ENCODE data around the gene ATP5PD.
"Not testable (repeated sequence)": the region's sequence is repeated elsewhere in the genome, so short reads cannot be mapped to it uniquely, and the experiment has no call there.

The ATP5PD gene

DNA sequence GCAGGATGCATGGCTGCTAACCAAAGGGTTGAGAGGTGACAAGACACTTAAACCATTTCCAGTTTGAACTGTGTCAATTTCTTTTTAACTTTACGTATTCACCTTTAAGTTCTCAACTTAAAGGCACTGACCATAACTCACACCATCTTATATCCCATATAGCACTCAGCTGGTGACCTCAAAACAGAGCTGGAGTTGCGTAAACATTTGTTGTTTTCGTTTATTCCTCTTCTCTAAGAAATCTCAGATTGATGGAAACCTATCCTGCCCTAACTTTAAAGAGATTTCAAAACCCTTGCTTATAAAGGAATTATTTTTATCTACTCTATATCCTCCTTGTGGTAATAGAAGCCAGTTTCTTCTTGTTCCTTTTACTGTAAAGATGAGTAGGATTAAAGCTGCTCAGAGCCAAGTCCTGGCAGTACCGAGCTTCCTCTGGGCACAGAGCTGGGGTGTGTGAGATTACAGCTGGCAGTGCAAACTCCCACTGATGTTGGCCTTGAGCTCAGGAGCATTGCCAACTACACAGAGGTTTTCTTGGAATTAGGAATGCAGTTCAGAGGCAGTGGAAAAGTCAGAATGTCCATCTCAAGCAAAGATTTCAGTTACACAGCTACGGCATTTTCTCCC lies 1.6 kb upstream of the ATP5PD start:
- DNase-seq: peak; percentile 4

DNA sequence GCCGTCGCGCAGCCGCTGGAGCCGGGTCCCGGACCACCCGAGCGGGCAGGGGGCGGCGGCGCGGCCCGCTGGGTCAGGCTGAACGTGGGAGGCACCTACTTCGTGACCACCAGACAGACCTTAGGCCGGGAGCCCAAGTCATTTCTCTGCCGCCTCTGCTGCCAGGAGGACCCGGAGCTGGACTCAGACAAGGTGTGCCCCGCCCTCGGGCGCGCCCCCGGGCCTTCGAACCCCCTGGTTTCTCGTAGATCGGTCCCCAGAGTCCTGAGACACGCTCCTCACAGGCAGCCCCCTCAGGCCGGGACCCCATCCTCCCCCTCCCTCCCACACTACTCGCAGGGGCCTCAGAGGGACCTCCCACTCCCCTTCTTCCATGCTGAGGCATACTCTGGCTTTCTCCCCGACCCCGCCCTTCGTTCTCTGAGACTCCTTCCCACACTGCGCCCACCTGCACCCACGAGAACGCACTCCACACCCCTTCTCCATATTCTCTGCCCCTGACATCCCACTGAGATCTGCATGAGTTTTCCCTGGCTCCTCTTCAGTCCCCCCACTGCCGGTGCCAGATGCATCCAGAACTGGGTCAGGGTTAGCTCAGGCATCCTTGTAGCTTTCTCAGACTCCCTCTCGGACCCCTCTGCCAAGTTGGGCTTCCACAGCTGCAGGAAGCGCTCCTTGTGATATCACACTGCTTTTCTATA lies 779 bp upstream of the ATP5PD start:
- no peak for DNase-seq

DNA sequence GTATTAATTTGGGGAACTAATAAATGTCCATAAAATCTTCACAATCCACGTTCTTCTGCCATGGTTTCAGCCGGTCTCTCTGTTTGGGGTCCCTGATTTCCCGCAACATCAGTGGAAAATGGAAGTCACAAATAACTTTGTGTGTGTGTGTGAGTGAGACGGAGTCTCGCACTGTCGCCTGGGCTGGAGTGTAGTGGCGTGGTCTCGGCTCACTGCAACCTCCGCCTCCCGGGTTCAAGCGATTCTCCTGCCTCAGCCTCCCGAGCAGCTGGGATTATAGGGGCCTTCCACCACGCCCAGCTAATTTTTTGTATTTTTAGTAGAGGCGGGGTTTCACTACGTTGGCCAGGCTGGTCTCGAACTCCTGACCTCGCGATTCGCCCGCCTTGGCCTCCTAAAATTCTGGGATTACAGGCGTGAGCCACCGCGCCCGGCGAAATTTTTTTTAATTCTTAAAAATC lies 793 bp downstream of the ATP5PD start:
- DNase-seq: not testable (repeated sequence)

DNA sequence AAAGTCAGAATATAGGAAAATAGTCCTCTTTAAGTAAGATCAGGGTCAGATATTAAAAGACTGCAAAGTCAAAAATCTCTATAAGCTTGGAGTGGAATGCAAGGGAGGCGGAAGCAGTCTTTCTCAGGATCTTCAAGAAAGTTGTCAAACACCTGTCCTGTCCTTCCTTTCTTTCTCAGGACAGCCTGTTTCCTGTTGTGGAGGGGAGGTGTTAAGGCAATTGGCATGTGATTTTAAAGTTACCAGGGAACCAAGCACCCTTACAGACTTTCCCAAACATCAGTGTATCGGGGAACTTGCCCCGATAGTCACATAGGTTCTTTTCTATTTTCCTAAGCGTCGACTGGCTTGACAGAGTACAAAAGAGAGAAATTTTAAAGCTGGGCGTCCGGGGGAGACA lies 2.1 kb downstream of the ATP5PD start:
- no peak for DNase-seq

DNA sequence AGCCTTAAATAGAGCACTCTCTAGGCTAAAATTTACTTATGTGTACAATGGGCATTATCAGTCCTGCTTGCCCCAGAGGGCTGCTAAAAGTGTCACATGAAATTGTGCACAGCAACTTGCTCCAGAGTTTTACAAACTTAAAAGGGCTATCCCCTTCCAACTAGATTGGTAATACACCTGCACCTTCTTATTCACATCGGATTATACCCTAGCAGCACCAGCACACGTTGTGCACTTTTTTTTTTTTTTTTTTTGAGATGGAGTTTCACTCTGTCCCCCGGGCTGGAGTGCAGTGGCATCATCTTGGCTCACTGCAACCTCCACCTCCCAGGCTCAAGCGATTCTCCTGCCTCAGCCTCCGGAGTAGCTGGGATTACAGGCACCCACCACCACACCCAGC lies 3.0 kb downstream of the ATP5PD start:
- DNase-seq: not testable (repeated sequence)

DNA sequence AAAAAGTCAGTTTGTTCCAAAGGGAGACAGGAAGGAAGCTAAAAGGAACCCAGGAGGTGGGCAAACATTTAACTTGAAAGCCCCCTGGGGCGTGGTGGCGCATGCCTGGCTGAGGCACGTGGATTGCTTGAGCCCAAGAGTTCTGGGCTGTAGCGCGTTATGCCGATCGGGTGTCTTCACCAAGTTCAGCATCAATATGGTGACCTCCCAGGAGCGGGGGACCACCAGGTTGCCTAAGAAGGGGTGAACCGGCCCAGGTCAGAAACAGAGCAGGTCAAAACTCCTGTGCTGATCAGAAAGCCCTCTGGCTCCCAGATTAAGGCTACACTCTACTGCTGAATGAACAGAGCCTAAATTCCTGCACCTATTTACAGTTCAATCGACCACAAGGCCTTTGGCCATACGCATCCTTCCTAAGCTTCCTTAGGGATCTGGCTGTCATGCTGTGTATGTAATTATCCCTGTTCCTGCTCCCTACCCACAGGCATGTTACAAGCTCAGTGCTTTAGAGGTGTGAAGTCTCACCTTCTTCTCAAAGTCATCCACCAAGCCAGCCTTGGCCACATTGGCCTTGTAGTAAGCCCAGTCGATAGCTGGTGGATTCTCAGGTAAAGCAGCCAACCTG lies 5.0 kb downstream of the ATP5PD start:
- no peak for DNase-seq

DNA sequence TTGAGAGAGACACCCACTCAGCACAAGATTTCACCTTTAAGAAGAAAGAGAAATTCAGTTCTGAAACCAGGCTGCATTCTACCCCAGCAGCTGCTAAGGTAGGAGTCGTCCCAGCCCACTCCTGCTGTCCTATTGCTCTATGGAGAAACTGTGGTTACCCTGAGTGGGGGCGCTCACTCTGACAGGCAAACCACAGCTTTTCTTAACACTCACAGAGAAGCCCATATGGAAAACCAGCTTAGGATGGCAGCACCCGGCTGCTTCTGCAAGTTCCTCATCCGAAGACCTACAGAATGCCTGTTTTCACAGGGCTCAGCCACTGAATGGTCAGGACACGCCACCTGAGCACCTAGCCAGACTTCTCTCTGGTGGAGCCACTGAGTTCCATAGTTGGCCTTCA lies 7.5 kb downstream of the ATP5PD start:
- DNase-seq: peak; percentile 63

DNA sequence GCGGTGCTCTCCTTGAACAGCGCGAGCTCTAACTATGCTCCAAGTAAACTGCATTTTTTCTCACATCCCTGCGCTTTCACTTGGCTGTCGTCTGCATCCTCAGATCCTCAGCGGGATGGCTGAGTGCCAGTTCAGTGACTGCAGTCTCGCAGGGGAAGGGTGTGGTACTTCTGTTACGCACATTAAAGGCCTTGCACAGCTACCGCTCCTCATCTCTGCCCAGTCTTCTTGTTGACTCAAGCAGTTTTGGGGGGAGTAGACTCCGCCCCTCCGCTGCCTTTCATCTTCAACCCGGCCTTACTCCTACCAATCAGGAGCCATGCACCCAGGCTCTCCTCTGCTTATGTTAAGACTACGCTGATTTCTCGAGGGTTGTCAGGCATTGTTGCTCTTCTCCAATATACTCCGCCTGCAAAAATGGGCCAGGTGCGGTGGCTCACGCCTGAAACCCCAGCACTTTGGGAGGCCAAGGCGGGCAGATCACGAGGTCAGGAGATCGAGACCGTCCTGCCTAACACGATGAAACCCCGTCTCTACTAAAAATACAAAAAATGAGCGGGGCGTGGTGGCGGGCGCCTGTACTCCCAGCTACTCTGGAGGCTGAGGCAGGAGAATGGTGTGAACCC lies 10.0 kb downstream of the ATP5PD start:
- no peak for DNase-seq

DNA sequence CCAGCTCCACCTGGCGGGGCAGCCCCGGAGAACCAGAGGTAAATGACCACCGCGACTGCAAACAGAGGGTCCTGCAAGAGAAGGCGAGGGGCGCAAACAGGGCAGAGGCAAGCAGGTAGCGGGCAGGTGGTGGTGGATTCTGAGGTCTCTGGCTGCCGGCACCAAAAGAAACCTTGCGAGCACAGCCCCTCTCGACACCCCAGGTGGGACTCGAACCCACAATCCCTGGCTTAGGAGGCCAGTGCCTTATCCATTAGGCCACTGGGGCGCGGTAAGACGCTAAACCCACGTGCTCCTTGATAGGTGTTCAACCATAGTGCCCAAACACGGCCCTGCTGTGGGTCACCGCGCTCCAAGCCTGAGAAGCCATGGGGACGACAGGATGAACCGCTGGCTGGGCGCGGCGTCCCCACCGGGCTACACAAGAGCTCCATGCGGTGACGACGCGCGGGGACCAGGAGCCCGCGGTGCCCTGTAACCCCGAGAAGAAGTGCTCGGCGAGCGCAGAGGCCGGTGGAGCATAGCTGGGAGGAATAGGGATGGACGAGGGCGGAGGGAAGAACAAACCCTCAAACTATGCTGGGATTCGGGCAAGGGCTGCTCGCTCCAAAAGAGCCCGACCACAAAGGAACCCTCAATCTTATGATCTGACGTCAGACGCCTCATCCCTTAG lies 12.4 kb downstream of the ATP5PD start:
- DNase-seq: peak; percentile 79

DNA sequence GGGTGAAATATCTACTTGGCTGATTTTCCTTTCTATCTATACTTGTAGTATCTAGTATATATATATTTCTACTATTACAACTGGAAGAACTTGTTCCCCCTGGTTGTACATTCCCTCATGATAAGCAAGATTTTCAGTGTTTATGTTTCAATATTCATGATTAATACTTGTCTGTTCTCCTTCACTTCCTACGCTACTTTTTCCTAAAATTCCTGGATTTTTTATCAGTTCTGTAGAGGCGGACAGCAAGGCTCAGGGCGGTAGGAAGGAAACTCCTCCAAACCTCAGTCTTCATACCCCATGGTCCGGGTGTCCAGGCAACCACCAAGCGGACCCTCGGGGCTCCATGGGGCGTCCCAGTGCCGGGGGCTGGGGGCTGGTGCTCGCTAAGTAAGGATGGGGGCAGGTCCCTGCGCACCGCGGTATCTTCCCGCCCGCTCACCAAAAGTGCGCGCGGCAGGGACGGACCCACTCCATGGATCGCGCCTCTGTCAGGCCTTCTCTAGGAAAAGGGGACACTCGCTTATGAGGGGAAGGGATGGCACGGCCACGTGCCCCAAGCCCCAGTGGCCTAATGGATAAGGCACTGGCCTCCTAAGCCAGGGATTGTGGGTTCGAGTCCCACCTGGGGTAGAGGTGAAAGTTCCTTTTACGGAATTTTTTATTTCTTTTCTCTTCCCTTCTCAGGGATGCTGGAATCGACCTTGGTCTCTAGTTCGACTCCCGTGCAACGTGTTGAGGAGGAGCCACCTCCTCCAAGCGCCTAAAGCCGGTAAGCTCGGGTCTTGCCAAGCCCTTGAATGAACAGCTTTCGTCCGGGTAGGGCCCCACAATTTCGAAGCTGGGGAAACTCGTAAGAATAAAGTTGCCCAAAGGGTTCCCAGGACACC lies 13.2 kb downstream of the ATP5PD start:
- peak; percentile 69 for DNase-seq

DNA sequence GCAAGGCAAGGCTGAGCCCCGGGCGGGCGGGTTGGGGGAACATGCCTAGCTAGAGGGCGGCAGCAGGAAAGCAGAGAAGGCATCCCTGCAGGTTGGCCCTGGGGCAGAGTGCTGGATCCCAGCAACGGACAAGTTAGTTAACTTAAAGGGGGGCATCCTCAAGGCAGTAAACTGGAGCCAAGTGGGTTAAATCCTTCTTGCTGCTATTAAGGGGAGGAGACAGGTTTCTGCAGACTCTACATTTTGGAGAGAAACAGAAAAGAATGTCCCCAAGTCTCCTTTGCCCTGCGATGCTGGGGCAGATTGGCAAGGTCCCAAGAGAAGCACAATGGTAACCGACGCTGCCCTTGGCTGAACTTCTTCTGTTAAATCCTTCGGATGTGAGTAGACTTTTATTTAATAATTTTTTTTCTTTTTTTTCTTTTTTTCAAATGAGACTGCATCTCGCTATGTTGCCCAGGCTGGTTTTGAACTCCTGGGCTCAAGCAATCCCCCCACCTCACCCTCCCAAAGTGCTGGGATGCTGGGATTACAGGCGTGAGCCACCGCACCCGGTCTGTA lies 14.0 kb downstream of the ATP5PD start:
- DNase-seq: no peak

DNA sequence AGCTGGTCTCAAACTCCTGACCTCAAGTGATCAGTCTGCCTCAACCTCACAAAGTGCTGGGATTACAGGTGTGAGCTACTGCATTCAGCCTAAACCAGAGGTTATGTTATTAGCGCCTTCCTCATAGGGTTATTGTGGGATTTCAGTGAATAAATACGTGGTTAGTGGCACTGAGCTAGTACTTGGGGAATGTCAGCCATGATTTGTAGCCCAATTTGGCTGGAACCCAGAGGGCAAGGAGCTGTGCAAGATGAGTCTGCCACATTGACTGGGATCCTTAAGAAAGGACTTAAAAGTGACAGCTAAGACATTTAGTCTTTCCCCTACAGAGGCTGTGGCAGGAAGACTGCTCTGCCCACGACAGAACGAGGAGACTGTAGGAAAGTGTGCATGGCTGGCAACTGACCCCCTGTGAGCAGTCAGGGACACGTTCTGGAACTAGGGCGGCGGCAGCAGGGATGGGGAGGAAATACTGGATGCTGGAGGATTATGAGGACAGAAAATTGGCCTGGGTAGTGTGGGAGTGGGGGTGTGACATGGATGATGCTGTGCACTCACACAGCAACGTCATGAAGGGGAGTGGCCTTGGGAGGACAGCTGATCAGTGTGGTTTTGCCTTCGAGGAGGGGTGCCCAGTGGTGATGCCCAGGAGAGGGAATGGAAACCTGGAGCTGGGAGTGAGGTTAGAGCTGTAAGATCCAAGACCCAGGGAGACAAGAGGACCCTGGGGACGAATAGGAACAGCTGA lies 14.6 kb downstream of the ATP5PD start:
- DNase-seq: no peak

DNA sequence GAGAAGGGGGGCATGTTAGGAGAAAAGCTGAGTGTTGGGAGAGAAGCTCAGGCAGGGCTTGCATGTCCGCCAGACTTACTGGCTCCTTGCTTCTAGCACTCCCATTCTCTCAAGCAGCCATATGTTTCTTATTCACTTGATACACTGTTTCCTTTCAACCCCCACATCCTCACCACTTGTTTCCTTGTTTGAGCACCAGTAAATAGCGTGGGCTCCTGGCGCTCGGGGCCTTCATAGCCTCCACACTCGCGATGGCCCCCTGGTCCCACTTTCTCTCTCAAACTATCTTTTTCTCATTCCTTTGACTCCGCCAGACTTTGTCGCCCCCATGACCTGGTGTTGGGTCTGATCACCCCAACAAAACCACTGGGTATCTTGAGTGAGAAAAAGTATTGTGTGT lies 16.6 kb downstream of the ATP5PD start:
- DNase-seq: no peak

DNA sequence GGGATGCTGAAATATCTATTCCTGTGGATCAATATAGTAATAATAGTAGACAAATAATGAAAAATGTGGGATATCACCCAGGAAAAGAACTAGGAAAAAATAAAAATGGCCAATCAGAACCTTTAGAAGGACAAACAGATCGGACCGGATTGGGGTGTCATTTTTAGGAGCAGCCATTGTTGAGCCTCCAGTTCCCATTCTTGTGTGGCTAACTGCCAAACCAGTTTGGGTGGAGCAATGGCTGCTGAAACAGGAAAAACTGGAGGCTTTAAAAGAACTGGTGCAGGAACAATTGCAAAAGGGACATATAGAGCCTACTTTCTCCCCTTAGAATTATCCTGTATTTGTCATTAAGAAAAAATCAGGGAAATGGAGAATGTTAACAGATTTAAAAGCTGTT lies 20.1 kb downstream of the ATP5PD start:
- peak; percentile 40 for DNase-seq

DNA sequence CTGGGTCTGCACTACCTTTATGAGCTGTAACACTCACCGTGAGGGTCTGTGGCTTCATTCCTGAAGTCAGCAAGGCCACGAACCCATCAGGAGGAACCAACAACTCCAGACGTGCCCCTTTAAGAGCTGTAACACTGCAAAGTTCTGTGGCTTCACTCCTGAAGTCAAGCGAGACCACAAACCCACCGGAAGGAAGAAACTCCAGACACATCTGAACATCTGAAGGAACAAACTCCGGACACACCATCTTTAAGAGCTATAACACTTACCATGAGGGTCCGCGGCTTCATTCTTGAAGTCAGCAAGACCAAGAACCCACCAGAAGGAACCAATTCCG lies 21.4 kb downstream of the ATP5PD start:
- DNase-seq: peak; percentile 88

DNA sequence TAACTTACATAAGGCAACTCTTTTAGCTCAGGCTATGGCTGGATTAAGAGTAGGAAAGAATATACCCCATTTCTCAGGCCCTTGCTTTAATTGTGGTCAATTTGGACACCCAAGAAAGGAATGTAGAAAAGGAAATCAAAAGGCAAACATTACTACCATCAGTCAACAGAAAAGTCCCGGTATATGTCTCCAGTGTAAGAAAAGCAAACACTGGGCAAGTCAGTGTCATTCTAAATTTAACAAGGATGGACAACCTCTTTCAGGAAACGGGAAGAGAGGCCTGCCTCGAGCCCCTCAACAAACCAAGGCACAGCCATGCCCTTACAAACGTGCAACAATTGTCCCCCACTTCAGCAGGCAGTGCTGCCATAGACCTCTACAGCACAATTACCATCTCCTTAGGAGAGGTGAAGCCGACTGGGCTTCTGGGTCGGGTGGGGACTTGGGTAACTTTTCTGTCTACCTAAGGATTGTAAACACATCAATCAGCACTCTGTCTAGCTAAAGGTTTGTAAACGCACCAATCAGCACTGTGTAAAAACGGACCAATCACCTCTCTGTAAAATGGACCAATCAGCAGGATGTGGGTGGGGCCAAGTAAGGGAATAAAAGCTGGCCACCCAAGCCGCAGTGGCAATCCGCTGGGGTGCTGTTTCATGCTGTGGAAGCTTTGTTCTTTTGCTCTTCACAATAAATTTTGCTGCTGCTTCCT lies 21.9 kb downstream of the ATP5PD start:
- DNase-seq: no peak

DNA sequence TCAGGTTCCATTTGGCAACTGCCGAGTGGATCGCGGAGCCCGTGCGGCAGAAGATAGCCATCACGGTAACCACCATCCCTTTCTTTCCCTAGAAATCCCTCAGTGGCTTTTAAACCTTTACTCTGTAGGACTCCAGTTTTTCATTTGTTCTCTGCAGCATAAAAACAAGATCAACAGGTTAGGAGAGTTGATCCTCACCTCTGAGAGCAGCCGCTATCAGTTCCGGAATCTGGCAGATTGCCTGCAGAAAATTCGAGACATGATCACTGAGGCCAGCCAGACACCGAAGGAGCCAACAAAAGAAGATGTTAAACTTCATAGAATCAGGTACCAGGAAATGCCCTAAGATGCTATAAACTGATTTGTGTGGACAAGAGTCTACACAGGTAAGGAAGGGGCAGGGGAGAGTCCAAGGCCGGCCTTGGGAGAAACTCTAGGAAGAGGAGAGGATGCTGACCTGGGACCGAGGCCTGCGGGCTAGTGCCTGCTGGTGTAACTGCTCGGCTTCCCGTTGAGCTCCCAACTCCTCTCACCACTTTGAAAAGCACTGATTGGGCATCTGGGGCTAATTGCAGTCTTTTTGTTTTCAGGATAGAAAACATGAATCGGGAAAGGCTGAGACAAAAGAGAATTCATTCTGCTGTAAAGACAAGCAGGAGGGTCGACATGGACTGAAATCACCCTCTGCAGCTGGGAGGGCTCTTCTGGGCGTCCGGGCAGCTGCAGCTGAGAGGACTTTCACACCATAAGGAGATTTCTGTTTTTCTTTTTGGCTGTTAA lies 26.2 kb downstream of the ATP5PD start:
- DNase-seq: no peak

DNA sequence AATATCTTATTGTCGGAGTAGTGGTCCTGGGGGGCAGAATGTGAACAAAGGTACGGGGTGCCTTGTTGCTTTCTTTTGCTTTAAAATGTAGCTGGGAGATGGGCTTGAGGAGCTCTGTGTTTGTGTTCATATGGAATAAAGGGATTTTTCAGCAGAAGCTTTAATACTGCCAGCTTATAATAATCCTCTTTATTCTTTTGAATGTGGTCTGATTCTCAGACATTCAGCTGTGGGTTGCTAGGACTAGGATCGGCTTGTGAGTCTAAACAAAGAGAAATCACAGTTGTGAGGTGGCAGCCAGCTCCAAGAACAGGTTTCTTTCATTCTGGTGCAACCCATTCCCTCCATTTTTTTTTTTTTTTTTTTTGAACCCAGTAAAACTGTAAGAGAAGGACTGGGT lies 27.1 kb downstream of the ATP5PD start:
- DNase-seq: no peak

DNA sequence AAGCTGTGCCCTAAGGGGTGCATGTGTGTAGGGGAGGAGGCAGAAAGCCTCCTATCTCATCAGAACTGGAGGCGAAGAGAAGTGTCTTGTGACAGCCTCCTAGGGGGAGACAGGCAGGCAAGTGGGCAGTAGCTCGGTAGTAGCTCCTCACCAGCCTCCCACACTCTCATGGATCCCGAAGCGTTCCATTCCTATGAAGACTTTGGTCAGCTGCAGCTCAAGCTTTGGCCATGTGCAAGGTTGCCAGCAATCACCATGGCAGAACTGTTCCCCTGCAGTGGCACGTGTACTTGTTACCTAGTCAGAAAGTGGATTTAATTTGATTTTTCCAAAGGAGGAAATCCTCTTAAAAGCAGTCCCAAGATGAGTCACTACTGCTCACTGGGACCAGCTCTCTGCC lies 27.6 kb downstream of the ATP5PD start:
- no peak for DNase-seq

DNA sequence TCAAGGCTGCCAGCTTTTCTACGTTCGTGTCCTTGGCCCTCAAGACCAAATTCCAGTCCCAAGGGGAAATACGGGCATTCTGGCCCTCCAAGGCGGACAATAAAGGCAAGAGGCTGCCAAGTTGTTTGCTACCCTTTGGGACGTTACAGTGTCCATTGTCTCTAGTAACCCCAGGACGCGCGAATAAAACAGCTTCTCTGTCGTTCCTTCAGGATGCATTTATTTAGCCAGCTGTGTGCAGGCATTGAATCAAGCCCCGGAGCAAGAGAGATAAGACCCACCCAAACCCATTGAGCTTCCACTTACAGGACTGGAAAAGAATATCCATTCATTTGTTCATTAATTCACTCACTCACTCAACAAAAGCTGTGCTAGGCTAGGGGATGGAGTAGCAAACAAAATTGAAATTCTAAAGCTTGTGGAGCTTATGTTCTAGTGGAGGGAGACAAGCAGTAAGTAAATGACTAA lies 33.6 kb downstream of the ATP5PD start:
- no peak for DNase-seq

Measured in GF-D8 (cell line).